NCI-H774 (cell line): ENCODE results near the gene REST.
A peak's percentile ranks its signal among the peaks of the same experiment; 100 is the strongest.

ENCODE experiments used
- DNase-seq: peaks from one replicate; lab custom pipeline; 2025; lab: John Stamatoyannopoulos, UW

The REST gene

GRCh38 chr4:56977321-56978012 lies 69.8 kb downstream of the REST start, which contains the start of gene NOA1:
Gene NOA1, minus strand, starts transcription at chr4:56977606. Its CDS starts 21 bp downstream, at chr4:56977585.
- DNase-seq, result peak; percentile 96

- peak; percentile 95 for DNase-seq
Measured at GRCh38 chr4:56978750-56979303, 71.1 kb downstream of the REST start, which contains the start of gene POLR2B. Gene POLR2B, plus strand, starts transcription at chr4:56978896. Its CDS starts 90 bp downstream, at chr4:56978986.

- no peak for DNase-seq
Measured at GRCh38 chr4:56979421-56980072, 71.8 kb downstream of the REST start.

DNA sequence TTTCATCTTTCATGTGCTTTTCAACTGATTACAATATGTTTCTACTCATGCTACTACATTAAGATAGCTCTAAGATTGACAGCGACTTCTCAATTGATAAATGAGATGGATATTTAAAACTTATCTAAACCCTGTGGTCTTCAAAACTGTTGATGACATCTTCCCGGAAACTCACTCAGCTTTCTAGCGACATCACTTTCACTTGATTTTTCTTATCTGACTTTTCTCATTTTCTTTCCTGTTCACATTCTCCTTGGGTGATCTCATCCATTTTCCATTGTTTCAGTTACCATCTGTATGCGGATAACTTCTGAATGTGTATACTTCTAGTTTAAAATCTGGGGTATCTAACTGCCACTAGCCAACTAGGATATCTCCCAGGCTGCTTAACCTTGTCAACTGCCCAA lies 74.1 kb downstream of the REST start:
- DNase-seq, result no peak

DNA sequence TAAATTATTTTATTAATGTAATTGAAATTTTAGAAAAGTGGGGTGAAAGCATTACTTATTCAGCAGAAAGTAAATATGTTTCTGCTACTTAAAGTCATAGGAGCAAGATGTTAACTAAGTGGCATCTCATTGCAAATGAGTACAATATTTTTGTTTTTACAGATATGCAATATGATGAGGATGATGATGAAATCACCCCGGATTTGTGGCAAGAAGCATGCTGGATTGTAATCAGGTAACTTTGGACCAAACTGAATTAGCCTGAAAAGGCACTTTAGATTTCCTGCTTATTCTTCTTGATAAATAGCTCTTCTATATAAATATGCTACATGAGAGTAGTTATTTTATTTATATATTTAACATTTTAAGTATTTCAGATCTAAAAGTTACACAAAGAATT lies 78.5 kb downstream of the REST start:
- DNase-seq, result no peak

- no peak for DNase-seq
Measured at GRCh38 chr4:56986952-56987351, 79.3 kb downstream of the REST start.

DNA sequence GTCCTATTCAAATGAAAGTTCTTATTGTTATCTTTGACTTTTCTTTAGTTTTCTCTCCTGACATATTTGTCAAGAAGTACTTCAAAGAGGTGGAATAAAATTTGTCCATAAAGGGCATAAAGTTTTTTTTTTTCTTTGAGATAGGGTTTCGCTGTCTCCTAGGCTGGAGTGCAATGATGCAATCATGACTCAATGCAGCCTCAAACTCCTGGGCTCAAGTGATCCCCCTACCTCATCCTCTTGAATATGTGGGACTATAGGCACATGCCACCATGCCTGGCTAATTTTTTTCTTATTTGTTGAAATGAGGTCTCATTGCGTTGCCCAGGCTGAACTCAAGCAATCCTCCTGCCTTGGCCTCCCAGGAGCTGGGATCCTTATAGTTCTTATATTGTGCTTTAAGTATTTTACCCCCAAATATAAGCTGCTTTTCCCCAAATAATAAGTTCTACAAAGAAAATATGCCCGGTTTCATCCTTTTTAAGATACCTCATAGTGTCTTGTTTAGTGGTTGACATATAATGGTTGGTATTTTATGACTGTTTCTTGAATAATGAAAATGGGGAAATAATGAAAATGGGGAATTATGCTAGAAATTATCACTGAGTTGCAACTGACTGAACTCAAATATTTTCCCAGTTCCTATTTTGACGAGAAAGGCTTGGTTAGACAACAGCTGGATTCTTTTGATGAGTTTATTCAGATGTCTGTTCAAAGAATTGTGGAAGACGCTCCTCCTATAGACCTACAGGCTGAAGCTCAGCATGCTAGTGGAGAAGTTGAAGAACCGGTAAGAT lies 82.6 kb downstream of the REST start:
- DNase-seq, result no peak

- DNase-seq, result no peak
Measured at GRCh38 chr4:56995525-56995924, 87.8 kb downstream of the REST start.

GRCh38 chr4:56999751-57000150 lies 92.1 kb downstream of the REST start:
- DNase-seq, result no peak

DNA sequence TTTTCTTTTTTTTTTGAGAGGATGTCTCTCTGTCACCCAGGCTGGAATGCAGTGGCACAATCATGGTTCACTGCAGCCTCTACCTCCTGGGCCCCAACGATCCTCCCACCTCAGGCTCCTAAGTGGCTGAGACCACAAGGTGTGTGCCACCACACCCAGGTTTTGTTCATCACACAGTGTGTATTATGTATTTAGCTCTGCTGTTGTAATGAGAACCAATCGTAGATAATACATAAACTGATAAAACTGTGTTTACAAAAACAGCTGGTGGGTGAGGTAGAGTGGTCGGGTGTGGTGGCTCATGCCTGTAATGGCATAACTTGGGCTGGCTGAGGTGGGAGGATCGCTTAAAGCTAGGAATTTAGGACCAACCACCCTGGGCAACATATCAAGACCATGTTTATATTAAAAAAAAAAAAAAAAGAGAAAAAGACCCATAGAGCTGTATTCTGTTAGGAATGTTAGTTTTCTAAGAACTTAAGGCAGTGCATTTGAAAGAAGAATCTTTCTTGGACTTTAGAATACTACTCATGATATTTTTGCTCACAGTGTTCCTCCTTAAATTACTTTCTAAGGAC lies 105.9 kb downstream of the REST start:
- DNase-seq, result no peak
